Measurements from ENCODE around the gene CDC37.

The CDC37 gene

GRCh38 chr19:10403137-10404021 is at the start of gene CDC37:
CDC37 (minus strand) TSS chr19:10403542; CDS start chr19:10403479, 63 bp downstream.
- TF ChIP-seq JUND (IDR thresholded peaks at IDR 0.05; ENCODE audit: low read depth), result no peak
- in situ Hi-C loops (cut with HindIII; ENCODE audit: low pct_unique_long_range_greater_than_20kb, low sequenced_read_pairs), result no loop called here
- peak; percentile 93 to 94 for DNase-seq (ENCODE audit: low read depth in 1 of 2, low spot score in 1 of 2)

GRCh38 chr19:10450853-10451609 is 47.7 kb upstream of the CDC37 start:
- in situ Hi-C loops (cut with HindIII; ENCODE audit: low pct_unique_long_range_greater_than_20kb, low sequenced_read_pairs), result no loop called here
- DNase-seq (ENCODE audit: low read depth in 1 of 2, low spot score in 1 of 2), result peak in 1 of 2 experiments; percentile 54

GRCh38 chr19:10450191-10450852 is 47.0 kb upstream of the CDC37 start:
- DNase-seq (ENCODE audit: low read depth in 1 of 2, low spot score in 1 of 2), result no peak
- in situ Hi-C loops (cut with HindIII; ENCODE audit: low pct_unique_long_range_greater_than_20kb, low sequenced_read_pairs), result no loop called here
- TF ChIP-seq JUND (IDR thresholded peaks at IDR 0.05; ENCODE audit: low read depth), result no peak

More at GRCh38 chr19:10450853-10451609, 47.7 kb upstream of the CDC37 start:
- TF ChIP-seq JUND (IDR thresholded peaks at IDR 0.05; ENCODE audit: low read depth), result no peak

GRCh38 chr19:10449037-10449436 is 45.7 kb upstream of the CDC37 start:
- DNase-seq (ENCODE audit: low read depth in 1 of 2, low spot score in 1 of 2), result no peak
- in situ Hi-C loops (cut with HindIII; ENCODE audit: low pct_unique_long_range_greater_than_20kb, low sequenced_read_pairs), result no loop called here
- no peak for TF ChIP-seq JUND (IDR thresholded peaks at IDR 0.05; ENCODE audit: low read depth)

- TF ChIP-seq JUND (IDR thresholded peaks at IDR 0.05; ENCODE audit: low read depth), result no peak
- DNase-seq (ENCODE audit: low read depth in 1 of 2, low spot score in 1 of 2), result no peak
- in situ Hi-C loops (cut with HindIII; ENCODE audit: low pct_unique_long_range_greater_than_20kb, low sequenced_read_pairs), result no loop called here
These were observed 39.4 kb upstream of the CDC37 start for GRCh38 chr19:10442698-10443097.

- in situ Hi-C loops (cut with HindIII; ENCODE audit: low pct_unique_long_range_greater_than_20kb, low sequenced_read_pairs), result no loop called here
- TF ChIP-seq JUND (IDR thresholded peaks at IDR 0.05; ENCODE audit: low read depth), result no peak
- DNase-seq (ENCODE audit: low read depth in 1 of 2, low spot score in 1 of 2), result no peak
These were observed 36.2 kb upstream of the CDC37 start for GRCh38 chr19:10439588-10439987.

- TF ChIP-seq JUND (IDR thresholded peaks at IDR 0.05; ENCODE audit: low read depth), result no peak
- DNase-seq (ENCODE audit: low read depth in 1 of 2, low spot score in 1 of 2), result no peak
- in situ Hi-C loops (cut with HindIII; ENCODE audit: low pct_unique_long_range_greater_than_20kb, low sequenced_read_pairs), result no loop called here
These were observed 29.8 kb upstream of the CDC37 start for GRCh38 chr19:10433131-10433536.

- no peak for DNase-seq (ENCODE audit: low read depth in 1 of 2, low spot score in 1 of 2)
These were observed 29.4 kb upstream of the CDC37 start for GRCh38 chr19:10432736-10433130.

GRCh38 chr19:10431943-10432735 is 28.8 kb upstream of the CDC37 start:
- in situ Hi-C loops (cut with HindIII; ENCODE audit: low pct_unique_long_range_greater_than_20kb, low sequenced_read_pairs), result no loop called here
- no peak for TF ChIP-seq JUND (IDR thresholded peaks at IDR 0.05; ENCODE audit: low read depth)
- DNase-seq (ENCODE audit: low read depth in 1 of 2, low spot score in 1 of 2), result no peak

More at GRCh38 chr19:10432736-10433130, 29.4 kb upstream of the CDC37 start:
- in situ Hi-C loops (cut with HindIII; ENCODE audit: low pct_unique_long_range_greater_than_20kb, low sequenced_read_pairs), result no loop called here
- no peak for TF ChIP-seq JUND (IDR thresholded peaks at IDR 0.05; ENCODE audit: low read depth)

- in situ Hi-C loops (cut with HindIII; ENCODE audit: low pct_unique_long_range_greater_than_20kb, low sequenced_read_pairs), result no loop called here
- TF ChIP-seq JUND (IDR thresholded peaks at IDR 0.05; ENCODE audit: low read depth), result no peak
- DNase-seq (ENCODE audit: low read depth in 1 of 2, low spot score in 1 of 2), result no peak
These were observed 28.1 kb upstream of the CDC37 start for GRCh38 chr19:10431254-10431942.

GRCh38 chr19:10430505-10431253 is 27.3 kb upstream of the CDC37 start:
- in situ Hi-C loops (cut with HindIII; ENCODE audit: low pct_unique_long_range_greater_than_20kb, low sequenced_read_pairs), result no loop called here
- TF ChIP-seq JUND (IDR thresholded peaks at IDR 0.05; ENCODE audit: low read depth), result no peak
- DNase-seq (ENCODE audit: low read depth in 1 of 2, low spot score in 1 of 2), result no peak
